Measurements from ENCODE around the gene GRIK3.
A peak's percentile ranks its signal among the peaks of the same experiment; 100 is the strongest.

Gene GRIK3

DNA sequence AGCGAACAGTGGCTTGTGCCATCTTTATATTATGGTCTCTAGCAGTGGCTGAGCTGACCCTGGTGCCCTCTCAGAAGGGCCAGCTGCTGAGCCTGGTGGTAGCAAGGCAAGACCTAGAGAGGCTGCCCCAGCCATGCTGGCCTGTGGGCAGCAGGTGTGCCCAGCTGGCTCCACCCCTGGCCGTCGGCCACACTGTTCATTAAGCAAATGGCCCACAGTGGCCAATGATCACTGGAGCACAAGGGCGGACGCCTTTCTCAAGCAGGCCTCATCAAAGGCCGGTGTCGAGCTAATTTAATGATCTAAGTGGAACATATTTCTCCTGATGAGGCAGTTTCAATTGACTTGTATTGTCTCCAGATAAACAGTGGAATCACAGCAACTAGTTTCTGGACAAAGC is 89.4 kb downstream of the GRIK3 start:
- peaks cover 3% of the 10 kb centered on the region; the same call in 1 of the 2 replicates for H3K27me3 ChIP-seq (ENCODE audit: control insufficient read depth, low read length)
- H3K79me2 ChIP-seq (ENCODE audit: control insufficient read depth, low read length), result no peaks in the 10 kb centered on the region
- H3K36me3 ChIP-seq (ENCODE audit: control insufficient read depth, low read length), result no peaks in the 10 kb centered on the region; the same call in 1 of the 2 replicates
- no peak overlapping the region for H3K4me3 ChIP-seq (ENCODE audit: low read length)
- no peaks in the 10 kb centered on the region for H3K9me2 ChIP-seq (replicated peaks; ENCODE audit: control insufficient read depth, low read length)
- H3K27ac ChIP-seq (ENCODE audit: low read depth, low read length), result no peak overlapping the region
- H3K9me3 ChIP-seq (ENCODE audit: control insufficient read depth, insufficient read depth, low read length), result no peaks in the 10 kb centered on the region
- no peaks in the 10 kb centered on the region for H4K20me1 ChIP-seq (ENCODE audit: control insufficient read depth, insufficient read depth, low read depth, low read length)
- H3K4me2 ChIP-seq (ENCODE audit: low read length), result no peak overlapping the region
- TF ChIP-seq, protein P1, sequence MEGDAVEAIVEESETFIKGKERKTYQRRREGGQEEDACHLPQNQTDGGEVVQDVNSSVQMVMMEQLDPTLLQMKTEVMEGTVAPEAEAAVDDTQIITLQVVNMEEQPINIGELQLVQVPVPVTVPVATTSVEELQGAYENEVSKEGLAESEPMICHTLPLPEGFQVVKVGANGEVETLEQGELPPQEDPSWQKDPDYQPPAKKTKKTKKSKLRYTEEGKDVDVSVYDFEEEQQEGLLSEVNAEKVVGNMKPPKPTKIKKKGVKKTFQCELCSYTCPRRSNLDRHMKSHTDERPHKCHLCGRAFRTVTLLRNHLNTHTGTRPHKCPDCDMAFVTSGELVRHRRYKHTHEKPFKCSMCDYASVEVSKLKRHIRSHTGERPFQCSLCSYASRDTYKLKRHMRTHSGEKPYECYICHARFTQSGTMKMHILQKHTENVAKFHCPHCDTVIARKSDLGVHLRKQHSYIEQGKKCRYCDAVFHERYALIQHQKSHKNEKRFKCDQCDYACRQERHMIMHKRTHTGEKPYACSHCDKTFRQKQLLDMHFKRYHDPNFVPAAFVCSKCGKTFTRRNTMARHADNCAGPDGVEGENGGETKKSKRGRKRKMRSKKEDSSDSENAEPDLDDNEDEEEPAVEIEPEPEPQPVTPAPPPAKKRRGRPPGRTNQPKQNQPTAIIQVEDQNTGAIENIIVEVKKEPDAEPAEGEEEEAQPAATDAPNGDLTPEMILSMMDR (IDR thresholded peaks at IDR 0.05; ENCODE audit: low read depth, low read length, poor library complexity, severe bottlenecking), result no peak
- no peaks in the 10 kb centered on the region for H3F3A ChIP-seq (ENCODE audit: control insufficient read depth, insufficient read depth)
- H3K4me1 ChIP-seq (ENCODE audit: control insufficient read depth, low read length), result peaks cover 83% of the 10 kb centered on the region

DNA sequence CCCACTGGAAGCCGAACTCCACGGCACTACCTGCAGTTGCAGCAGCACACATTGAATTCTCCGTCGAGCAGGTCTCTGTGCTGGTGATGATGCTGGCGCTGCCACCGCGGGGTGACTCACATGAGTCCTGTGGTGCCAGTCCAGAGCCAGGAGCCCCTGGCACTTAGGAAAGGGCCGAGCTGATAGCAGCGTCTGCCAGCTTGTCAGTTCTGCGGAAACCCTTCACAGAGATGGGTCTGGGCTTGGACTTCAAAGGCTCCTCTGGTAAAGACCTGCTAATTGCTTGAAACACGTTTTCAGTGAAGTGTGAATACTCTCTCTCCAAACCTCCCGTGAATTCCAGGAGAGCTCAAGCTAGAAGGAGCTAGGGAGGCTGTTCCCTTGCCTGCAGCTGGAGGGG is 92.2 kb downstream of the GRIK3 start:
- H3K9me3 ChIP-seq (ENCODE audit: control insufficient read depth, insufficient read depth, low read length), result no peaks in the 10 kb centered on the region
- peaks cover 68% of the 10 kb centered on the region for H3K4me1 ChIP-seq (ENCODE audit: control insufficient read depth, low read length)
- no peaks in the 10 kb centered on the region for H3K79me2 ChIP-seq (ENCODE audit: control insufficient read depth, low read length)
- no peaks in the 10 kb centered on the region for H3F3A ChIP-seq (ENCODE audit: control insufficient read depth, insufficient read depth)
- no peaks in the 10 kb centered on the region for H4K20me1 ChIP-seq (ENCODE audit: control insufficient read depth, insufficient read depth, low read depth, low read length)
- H3K9me2 ChIP-seq (replicated peaks; ENCODE audit: control insufficient read depth, low read length), result no peaks in the 10 kb centered on the region
- no peak overlapping the region for H3K27ac ChIP-seq (ENCODE audit: low read depth, low read length)
- H3K36me3 ChIP-seq (ENCODE audit: control insufficient read depth, low read length), result no peaks in the 10 kb centered on the region
- H3K4me2 ChIP-seq (ENCODE audit: low read length), result peak overlapping the region; percentile 30
- no peak for TF ChIP-seq EZH2phosphoT487 (IDR thresholded peaks at IDR 0.05; ENCODE audit: borderline replicate concordance, low read length)
- TF ChIP-seq, protein P1 (IDR thresholded peaks at IDR 0.05; ENCODE audit: low read depth, low read length, poor library complexity, severe bottlenecking), result no peak
- no peak overlapping the region for H3K4me3 ChIP-seq (ENCODE audit: low read length)
- peaks cover 11% of the 10 kb centered on the region; the same call in 1 of the 2 replicates for H3K27me3 ChIP-seq (ENCODE audit: control insufficient read depth, low read length)

DNA sequence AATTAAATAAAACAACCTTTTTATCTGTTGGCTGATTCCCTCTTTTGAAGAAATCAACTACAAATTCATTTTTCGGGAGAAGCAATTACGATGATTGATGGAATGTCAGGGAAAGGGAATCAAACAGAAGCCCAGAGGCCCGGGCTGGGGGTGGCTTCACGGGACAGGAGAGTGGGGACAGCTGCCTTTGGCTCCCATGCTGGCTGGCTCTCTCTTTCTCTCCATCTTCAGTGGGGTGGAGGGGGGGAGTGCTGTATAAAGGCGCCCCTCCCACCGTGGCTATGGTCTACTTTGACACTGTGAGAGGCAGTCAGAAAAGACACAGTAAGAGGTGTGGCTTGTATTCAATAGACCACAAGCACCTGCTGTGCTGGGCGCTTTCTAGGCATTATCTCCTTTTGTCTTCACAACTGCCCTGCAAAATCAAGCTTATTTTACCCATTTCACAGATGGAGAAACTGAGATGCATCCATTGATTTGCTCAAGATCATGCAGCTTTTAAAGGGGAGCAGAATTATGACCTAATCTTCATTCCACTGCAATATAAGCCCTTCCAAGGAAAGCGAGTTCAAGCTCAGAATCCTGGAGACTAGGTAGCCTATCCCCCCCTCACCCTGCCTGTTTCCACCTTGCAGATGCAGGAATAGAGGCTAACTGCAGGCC is 92.9 kb downstream of the GRIK3 start:
- no peaks in the 10 kb centered on the region for H4K20me1 ChIP-seq (ENCODE audit: control insufficient read depth, insufficient read depth, low read depth, low read length)

More for the DNA sequence above, 92.9 kb downstream of the GRIK3 start:
- Histone ChIP-seq H3K9me2 (replicated peaks; ENCODE audit: control insufficient read depth, low read length) (no peaks in the 10 kb centered on the region), H3K9me3 (ENCODE audit: control insufficient read depth, insufficient read depth, low read length) (no peaks in the 10 kb centered on the region), H3K79me2 (ENCODE audit: control insufficient read depth, low read length) (no peaks in the 10 kb centered on the region), H3K36me3 (ENCODE audit: control insufficient read depth, low read length) (no peaks in the 10 kb centered on the region), H3K4me1 (ENCODE audit: control insufficient read depth, low read length) (peaks cover 62% of the 10 kb centered on the region), H3K4me3 (ENCODE audit: low read length) (no peak overlapping the region), H3F3A (ENCODE audit: control insufficient read depth, insufficient read depth) (no peaks in the 10 kb centered on the region), H3K4me2 (ENCODE audit: low read length) (no peak overlapping the region), H3K27ac (ENCODE audit: low read depth, low read length) (no peak overlapping the region), H3K27me3 (ENCODE audit: control insufficient read depth, low read length) (peaks cover 14% of the 10 kb centered on the region; the same call in 1 of the 2 replicates)
- TF ChIP-seq, protein P1 (IDR thresholded peaks at IDR 0.05; ENCODE audit: low read depth, low read length, poor library complexity, severe bottlenecking), result no peak
- no peak for TF ChIP-seq EZH2phosphoT487 (IDR thresholded peaks at IDR 0.05; ENCODE audit: borderline replicate concordance, low read length)

Measured in DOHH2 (cell line).